Measurements from ENCODE around the gene PRKCQ. TPM values are rescaled to one million over a fixed set of nuclear protein-coding genes. Genes with fewer than 3 reads are reported as not detected.

PRKCQ gene
- total and polyA plus RNA-seq, 2 of the 8 experiments (the other 6 are each of a cell fraction or from before 2014, with no cell fraction given): 9.1 to 22.6 TPM

DNA sequence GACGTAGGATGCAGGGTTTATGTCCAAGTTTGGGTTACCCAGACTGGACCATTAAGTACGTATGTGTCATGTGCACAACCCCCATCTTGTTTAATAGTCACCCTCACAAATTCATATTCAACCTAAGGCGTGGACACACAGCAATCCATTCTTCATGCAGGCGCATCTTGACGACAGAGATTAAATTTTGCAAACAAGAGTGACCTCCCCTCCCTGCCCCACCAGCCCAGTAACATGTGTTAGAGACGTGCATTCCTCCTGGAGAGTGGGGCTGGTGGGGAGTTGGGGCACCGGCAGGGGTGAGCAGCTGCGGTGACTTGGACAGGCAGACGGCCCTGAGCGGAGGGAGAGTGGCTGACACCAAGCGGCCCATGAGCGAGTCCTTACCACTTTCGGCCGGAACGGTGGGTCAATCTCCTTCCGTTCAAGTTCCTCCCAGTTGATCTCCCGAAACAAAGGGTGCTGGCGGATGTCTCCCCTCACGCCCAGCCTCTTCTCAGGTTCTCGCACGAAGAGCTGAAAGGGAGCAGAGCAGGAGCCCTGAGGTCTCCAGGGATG lies 149.6 kb downstream of the PRKCQ start (continued):
- TF ChIP-seq, protein P1, sequence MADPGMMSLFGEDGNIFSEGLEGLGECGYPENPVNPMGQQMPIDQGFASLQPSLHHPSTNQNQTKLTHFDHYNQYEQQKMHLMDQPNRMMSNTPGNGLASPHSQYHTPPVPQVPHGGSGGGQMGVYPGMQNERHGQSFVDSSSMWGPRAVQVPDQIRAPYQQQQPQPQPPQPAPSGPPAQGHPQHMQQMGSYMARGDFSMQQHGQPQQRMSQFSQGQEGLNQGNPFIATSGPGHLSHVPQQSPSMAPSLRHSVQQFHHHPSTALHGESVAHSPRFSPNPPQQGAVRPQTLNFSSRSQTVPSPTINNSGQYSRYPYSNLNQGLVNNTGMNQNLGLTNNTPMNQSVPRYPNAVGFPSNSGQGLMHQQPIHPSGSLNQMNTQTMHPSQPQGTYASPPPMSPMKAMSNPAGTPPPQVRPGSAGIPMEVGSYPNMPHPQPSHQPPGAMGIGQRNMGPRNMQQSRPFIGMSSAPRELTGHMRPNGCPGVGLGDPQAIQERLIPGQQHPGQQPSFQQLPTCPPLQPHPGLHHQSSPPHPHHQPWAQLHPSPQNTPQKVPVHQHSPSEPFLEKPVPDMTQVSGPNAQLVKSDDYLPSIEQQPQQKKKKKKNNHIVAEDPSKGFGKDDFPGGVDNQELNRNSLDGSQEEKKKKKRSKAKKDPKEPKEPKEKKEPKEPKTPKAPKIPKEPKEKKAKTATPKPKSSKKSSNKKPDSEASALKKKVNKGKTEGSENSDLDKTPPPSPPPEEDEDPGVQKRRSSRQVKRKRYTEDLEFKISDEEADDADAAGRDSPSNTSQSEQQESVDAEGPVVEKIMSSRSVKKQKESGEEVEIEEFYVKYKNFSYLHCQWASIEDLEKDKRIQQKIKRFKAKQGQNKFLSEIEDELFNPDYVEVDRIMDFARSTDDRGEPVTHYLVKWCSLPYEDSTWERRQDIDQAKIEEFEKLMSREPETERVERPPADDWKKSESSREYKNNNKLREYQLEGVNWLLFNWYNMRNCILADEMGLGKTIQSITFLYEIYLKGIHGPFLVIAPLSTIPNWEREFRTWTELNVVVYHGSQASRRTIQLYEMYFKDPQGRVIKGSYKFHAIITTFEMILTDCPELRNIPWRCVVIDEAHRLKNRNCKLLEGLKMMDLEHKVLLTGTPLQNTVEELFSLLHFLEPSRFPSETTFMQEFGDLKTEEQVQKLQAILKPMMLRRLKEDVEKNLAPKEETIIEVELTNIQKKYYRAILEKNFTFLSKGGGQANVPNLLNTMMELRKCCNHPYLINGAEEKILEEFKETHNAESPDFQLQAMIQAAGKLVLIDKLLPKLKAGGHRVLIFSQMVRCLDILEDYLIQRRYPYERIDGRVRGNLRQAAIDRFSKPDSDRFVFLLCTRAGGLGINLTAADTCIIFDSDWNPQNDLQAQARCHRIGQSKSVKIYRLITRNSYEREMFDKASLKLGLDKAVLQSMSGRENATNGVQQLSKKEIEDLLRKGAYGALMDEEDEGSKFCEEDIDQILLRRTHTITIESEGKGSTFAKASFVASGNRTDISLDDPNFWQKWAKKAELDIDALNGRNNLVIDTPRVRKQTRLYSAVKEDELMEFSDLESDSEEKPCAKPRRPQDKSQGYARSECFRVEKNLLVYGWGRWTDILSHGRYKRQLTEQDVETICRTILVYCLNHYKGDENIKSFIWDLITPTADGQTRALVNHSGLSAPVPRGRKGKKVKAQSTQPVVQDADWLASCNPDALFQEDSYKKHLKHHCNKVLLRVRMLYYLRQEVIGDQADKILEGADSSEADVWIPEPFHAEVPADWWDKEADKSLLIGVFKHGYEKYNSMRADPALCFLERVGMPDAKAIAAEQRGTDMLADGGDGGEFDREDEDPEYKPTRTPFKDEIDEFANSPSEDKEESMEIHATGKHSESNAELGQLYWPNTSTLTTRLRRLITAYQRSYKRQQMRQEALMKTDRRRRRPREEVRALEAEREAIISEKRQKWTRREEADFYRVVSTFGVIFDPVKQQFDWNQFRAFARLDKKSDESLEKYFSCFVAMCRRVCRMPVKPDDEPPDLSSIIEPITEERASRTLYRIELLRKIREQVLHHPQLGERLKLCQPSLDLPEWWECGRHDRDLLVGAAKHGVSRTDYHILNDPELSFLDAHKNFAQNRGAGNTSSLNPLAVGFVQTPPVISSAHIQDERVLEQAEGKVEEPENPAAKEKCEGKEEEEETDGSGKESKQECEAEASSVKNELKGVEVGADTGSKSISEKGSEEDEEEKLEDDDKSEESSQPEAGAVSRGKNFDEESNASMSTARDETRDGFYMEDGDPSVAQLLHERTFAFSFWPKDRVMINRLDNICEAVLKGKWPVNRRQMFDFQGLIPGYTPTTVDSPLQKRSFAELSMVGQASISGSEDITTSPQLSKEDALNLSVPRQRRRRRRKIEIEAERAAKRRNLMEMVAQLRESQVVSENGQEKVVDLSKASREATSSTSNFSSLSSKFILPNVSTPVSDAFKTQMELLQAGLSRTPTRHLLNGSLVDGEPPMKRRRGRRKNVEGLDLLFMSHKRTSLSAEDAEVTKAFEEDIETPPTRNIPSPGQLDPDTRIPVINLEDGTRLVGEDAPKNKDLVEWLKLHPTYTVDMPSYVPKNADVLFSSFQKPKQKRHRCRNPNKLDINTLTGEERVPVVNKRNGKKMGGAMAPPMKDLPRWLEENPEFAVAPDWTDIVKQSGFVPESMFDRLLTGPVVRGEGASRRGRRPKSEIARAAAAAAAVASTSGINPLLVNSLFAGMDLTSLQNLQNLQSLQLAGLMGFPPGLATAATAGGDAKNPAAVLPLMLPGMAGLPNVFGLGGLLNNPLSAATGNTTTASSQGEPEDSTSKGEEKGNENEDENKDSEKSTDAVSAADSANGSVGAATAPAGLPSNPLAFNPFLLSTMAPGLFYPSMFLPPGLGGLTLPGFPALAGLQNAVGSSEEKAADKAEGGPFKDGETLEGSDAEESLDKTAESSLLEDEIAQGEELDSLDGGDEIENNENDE (IDR thresholded peaks at IDR 0.05; ENCODE audit: insufficient replicate concordance, low read length): no peak
- TF ChIP-seq TAF1 (IDR thresholded peaks at IDR 0.05; ENCODE audit: low read depth, low read length) (no peak), GTF2F1 (IDR thresholded peaks at IDR 0.05; ENCODE audit: borderline replicate concordance, low read depth, low read length) (no peak), KDM5A (IDR thresholded peaks at IDR 0.05; ENCODE audit: low read length) (no peak)
- TF ChIP-seq, protein P2, sequence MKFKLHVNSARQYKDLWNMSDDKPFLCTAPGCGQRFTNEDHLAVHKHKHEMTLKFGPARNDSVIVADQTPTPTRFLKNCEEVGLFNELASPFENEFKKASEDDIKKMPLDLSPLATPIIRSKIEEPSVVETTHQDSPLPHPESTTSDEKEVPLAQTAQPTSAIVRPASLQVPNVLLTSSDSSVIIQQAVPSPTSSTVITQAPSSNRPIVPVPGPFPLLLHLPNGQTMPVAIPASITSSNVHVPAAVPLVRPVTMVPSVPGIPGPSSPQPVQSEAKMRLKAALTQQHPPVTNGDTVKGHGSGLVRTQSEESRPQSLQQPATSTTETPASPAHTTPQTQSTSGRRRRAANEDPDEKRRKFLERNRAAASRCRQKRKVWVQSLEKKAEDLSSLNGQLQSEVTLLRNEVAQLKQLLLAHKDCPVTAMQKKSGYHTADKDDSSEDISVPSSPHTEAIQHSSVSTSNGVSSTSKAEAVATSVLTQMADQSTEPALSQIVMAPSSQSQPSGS (IDR thresholded peaks at IDR 0.05; ENCODE audit: low read length): no peak
